ENCODE measurements around the gene FURIN. TPM values are rescaled to one million over a fixed set of nuclear protein-coding genes. Genes with fewer than 3 reads are reported as not detected.

Gene FURIN
- total and polyA plus RNA-seq, 9 of the 15 experiments (the other 6 are each of a cell fraction or from before 2014, with no cell fraction given) = 0.92 to 99.9 (median 34.8) TPM

DNA sequence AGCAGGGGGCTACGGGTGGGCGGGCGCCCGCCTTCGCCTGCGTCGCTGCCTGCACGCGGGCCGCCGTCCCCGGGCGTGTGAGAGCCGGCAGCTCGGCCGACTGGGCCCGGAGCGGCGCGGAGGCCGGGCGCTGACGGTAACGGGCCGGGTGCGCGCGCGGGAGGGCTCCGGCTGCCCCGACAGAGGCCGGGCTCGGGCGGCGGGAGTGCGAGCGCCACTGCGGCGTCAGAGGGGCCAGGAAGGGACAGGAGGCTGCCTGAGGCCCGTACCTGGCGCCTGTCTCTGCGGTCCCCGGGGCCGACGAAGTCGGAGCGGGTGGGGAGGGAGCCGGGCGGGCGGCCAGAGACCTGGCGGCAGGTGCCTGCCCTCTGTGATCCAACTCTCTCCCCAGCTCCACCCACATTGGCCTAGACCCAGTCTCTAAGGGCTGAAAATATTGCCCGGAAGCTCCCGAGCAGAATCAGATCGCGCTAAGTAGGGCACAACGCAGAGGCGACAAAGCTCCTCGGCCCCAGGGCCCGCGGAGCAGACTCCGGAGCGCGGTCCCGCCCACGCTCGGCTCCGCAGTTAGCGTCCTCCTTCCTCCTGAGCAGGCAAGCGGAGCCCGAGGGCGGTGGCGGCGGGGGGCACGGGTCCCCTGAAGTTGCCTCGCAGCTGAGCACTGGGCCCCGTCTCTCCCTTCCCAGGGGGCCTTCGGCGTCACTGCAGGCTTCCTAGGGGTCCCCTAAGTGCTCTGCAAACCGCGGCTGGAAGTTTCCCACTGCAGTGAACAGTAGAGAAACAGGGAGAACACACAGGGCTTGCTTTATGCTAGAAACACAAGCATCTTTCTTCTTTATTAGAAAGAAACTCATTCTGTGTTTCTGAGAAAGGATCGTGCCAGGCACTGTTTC is 34.7 kb downstream of the FURIN start, which contains the start of gene MAN2A2 (continued):
- TF ChIP-seq, protein P1, sequence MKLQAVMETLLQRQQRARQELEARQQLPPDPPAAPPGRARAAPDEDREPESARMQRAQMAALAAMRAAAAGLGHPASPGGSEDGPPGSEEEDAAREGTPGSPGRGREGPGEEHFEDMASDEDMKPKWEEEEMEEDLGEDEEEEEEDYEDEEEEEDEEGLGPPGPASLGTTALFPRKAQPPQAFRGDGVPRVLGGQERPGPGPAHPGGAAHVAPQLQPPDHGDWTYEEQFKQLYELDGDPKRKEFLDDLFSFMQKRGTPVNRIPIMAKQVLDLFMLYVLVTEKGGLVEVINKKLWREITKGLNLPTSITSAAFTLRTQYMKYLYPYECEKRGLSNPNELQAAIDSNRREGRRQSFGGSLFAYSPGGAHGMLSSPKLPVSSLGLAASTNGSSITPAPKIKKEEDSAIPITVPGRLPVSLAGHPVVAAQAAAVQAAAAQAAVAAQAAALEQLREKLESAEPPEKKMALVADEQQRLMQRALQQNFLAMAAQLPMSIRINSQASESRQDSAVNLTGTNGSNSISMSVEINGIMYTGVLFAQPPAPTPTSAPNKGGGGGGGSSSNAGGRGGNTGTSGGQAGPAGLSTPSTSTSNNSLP (IDR thresholded peaks at IDR 0.05; ENCODE audit: borderline replicate concordance, low read depth, low read length) = no peak
- no peak for TF ChIP-seq ZNF79 (CRISPR knock-in tag; IDR thresholded peaks at IDR 0.05; ENCODE audit: low read depth)
- TF ChIP-seq, protein P2, sequence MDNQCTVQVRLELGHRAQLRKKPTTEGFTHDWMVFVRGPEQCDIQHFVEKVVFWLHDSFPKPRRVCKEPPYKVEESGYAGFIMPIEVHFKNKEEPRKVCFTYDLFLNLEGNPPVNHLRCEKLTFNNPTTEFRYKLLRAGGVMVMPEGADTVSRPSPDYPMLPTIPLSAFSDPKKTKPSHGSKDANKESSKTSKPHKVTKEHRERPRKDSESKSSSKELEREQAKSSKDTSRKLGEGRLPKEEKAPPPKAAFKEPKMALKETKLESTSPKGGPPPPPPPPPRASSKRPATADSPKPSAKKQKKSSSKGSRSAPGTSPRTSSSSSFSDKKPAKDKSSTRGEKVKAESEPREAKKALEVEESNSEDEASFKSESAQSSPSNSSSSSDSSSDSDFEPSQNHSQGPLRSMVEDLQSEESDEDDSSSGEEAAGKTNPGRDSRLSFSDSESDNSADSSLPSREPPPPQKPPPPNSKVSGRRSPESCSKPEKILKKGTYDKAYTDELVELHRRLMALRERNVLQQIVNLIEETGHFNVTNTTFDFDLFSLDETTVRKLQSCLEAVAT (IDR thresholded peaks at IDR 0.05) = peak in 1 of 2 experiments; percentile 62; a peak in 3 of 4 replicates
- TF ChIP-seq SP1 (CRISPR knock-in tag; IDR thresholded peaks at IDR 0.05) = 0 out of 2 replicates have a peak, but pooled peaks have one; percentile 10
- TF ChIP-seq NFIC (IDR thresholded peaks at IDR 0.05) = peak; percentile 76
- TF ChIP-seq POLR2G (IDR thresholded peaks at IDR 0.05; ENCODE audit: low read depth, low read length) = peak; percentile 83
- no peak for TF ChIP-seq SP2 (IDR thresholded peaks at IDR 0.05; ENCODE audit: extremely low read depth, low read depth, low read length, poor library complexity, severe bottlenecking)
- peak; percentile 39 for TF ChIP-seq CBFA2T3 (IDR thresholded peaks at IDR 0.05)
- TF ChIP-seq, protein P3, sequence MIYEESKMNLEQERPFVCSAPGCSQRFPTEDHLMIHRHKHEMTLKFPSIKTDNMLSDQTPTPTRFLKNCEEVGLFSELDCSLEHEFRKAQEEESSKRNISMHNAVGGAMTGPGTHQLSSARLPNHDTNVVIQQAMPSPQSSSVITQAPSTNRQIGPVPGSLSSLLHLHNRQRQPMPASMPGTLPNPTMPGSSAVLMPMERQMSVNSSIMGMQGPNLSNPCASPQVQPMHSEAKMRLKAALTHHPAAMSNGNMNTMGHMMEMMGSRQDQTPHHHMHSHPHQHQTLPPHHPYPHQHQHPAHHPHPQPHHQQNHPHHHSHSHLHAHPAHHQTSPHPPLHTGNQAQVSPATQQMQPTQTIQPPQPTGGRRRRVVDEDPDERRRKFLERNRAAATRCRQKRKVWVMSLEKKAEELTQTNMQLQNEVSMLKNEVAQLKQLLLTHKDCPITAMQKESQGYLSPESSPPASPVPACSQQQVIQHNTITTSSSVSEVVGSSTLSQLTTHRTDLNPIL (CRISPR knock-in tag; IDR thresholded peaks at IDR 0.05) = no peak
- TF ChIP-seq JUN (IDR thresholded peaks at IDR 0.05; ENCODE audit: borderline replicate concordance, low read depth, low read length) = no peak
- TF ChIP-seq JUN (CRISPR knock-in tag; IDR thresholded peaks at IDR 0.05; ENCODE audit: borderline replicate concordance) = peak; percentile 49; the same call in 1 of the 2 replicates
- TF ChIP-seq SRSF3 (IDR thresholded peaks at IDR 0.05; ENCODE audit: insufficient read depth, low read length) = 0 out of 2 replicates have a peak, but pooled peaks have one; percentile 49
- TF ChIP-seq PURB (CRISPR knock-in tag; IDR thresholded peaks at IDR 0.05; ENCODE audit: low read depth) = no peak
- TF ChIP-seq HDAC2 (IDR thresholded peaks at IDR 0.05) = peak; percentile 37; the same call in 1 of the 2 replicates
- TF ChIP-seq NR4A1 (CRISPR knock-in tag; IDR thresholded peaks at IDR 0.05) = peak; percentile 64; the same call in 1 of the 2 replicates
- no peak for TF ChIP-seq NR4A1 (tag; IDR thresholded peaks at IDR 0.05)
- TF ChIP-seq, protein P4, sequence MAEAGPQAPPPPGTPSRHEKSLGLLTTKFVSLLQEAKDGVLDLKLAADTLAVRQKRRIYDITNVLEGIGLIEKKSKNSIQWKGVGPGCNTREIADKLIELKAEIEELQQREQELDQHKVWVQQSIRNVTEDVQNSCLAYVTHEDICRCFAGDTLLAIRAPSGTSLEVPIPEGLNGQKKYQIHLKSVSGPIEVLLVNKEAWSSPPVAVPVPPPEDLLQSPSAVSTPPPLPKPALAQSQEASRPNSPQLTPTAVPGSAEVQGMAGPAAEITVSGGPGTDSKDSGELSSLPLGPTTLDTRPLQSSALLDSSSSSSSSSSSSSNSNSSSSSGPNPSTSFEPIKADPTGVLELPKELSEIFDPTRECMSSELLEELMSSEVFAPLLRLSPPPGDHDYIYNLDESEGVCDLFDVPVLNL (CRISPR knock-in tag; IDR thresholded peaks at IDR 0.05; ENCODE audit: low read depth) = no peak
- 0 out of 2 replicates have a peak, but pooled peaks have one; percentile 12 for TF ChIP-seq MAX (CRISPR knock-in tag; IDR thresholded peaks at IDR 0.05)
- TF ChIP-seq TFE3 (CRISPR knock-in tag; IDR thresholded peaks at IDR 0.05) = no peak

Data from K562 (cell line).